Heart left ventricle (tissue), 13 donors: ENCODE data around the gene GHR.

Source experiments
- CTCF ChIP-seq, 12 donors: fragments of 200-600 bp; sonication (generic) in 4 of 12; IDR thresholded peaks; one replicate each; pipeline versions ENCODE4 v1.5.0 to v1.8.0; 2018 to 2022; ENCODE audit warnings: antibody characterized with exemption in 12 of 12, mild to moderate bottlenecking in 5 of 12
- POLR2A ChIP-seq, 2 donors: fragments of 450-650 bp; IDR thresholded peaks; one replicate each; pipeline ENCODE4 v1.6.1; 2017; ENCODE audit warnings: antibody characterized with exemption in 2 of 2, mild to moderate bottlenecking in 2 of 2, moderate library complexity in 2 of 2
- donor health status: ischemic (EF 13 %, LVEDD 7.1; RV severe dilation, severe dysfunction).
- donor health status: DM: no; HTN: yes; CAD: no.
- donor health status: DM: no; HTN: no; CAD: no.
- donor health status: ischemic (EF 25% LVEDD 6.9; RV normal size, moderate dysfunction).
- donor health status: ischemic (EF 25% LVEDD 5.7; RV mildly dilated, moderate dysfunction).
- donor health status: ischemic (EF 35%, LVEDD 5.7; RV mildly dilated, moderate dysfunction).
- donor health status: nonischemic (EF 11% LVEDD 7.7; RV severe dilation, severe dysfunction).
- donor health status: DM: yes; HTN: yes; CAD: no.
- donor health status: PGD.
- donor health status: ischemic (EF 29% LVEDD 5.4; RV normal size, mild dysfunction).
- donor health status: nonischemic (EF 23%, LVEDD 6.1; RV moderate dilation, normal function).

- TF ChIP-seq CTCF (IDR thresholded peaks at IDR 0.05) (no peak), POLR2A (IDR thresholded peaks at IDR 0.05) (no peak)
Observed at GRCh38 chr5:42572313-42572712, 149.1 kb downstream of the GHR start.
